HCT116 (cell line): ENCODE measurements around the gene PRKN. TPM values are rescaled to one million over a fixed set of nuclear protein-coding genes. Genes with fewer than 3 reads are reported as not detected.

Experiments
- ATAC-seq: fragments of 200-7000 bp; cut with Tn5 transposase; 2 replicates; pipeline ENCODE4 v1.9.1; 2020; ENCODE audit warnings: mild to moderate bottlenecking, moderate library complexity
- BruUV-seq: library from RNA; stranded (reverse); fragments of 400-500 nt; replicated peaks from 2 replicates; lab custom pipeline; 2021; lab: Mats Ljungman, UMichigan
- CTCF ChIA-PET: fragments of 300-600 bp; sonication (Branson Sonifier 250); formaldehyde crosslinking; loops from one replicate; lab custom pipeline; 2021; ENCODE audit warnings: antibody characterized with exemption; lab: Charles Lee
- POLR2A ChIA-PET: fragments of 300-600, 350-600 bp; sonication (Branson Sonifier 250); formaldehyde crosslinking; loops from one replicate; lab custom pipeline; 2021; ENCODE audit warnings: antibody characterized with exemption; lab: Charles Lee
- RAD21 ChIA-PET, 2 experiments: fragments of 300-600 bp; sonication (Branson Sonifier 250); formaldehyde crosslinking; loops; one replicate each; lab custom pipeline; 2023; ENCODE audit warnings: low total read pairs in 2 of 2; ENCODE audit not compliant: uncharacterized antibody in 2 of 2, unreplicated experiment in 2 of 2, low non-redundant PET in 1 of 2; lab: Charles Lee
- DNase-seq: peaks from one replicate; pipeline ENCODE4 v3.0.0-alpha.2; 2010; ENCODE audit warnings: low read depth, low spot score
- H2AFZ ChIP-seq: fragments of 200-600 bp; shearing (Covaris generic), sonication (generic); 2 replicates; pipeline ENCODE4 v1.6.1; 2017; ENCODE audit warnings: low read depth, mixed run types, mixed read lengths, antibody characterized with exemption, low read length; ENCODE audit not compliant: poor library complexity, severe bottlenecking
- H3K27ac ChIP-seq: 2 replicates; pipeline ENCODE4 v1.5.1; 2012; ENCODE audit warnings: low read depth, low read length
- H3K27me3 ChIP-seq: fragments of 200-600 bp; sonication (generic); 2 replicates; pipeline ENCODE4 v1.6.1; 2016; ENCODE audit warnings: mixed run types, low read length, mixed read lengths; ENCODE audit not compliant: insufficient read depth
- H3K36me3 ChIP-seq, 2 experiments: fragments of 200-500 bp in 1 of 2; fragments of 200-600 bp in 1 of 2; sonication (Bioruptor generic) in 1 of 2; sonication (generic) in 1 of 2; 2 replicates each; pipeline versions ENCODE4 v1.5.1 to v1.6.1; 2014 to 2016; ENCODE audit warnings: low read length in 2 of 2, inconsistent platforms in 1 of 2, mixed read lengths in 1 of 2, mixed run types in 1 of 2; ENCODE audit not compliant: insufficient read depth in 2 of 2, control insufficient read depth in 1 of 2
- H3K4me1 ChIP-seq, 2 experiments: fragments of 200-600 bp in 1 of 2; sonication (generic) in 1 of 2; 2 replicates each; pipeline versions ENCODE4 v1.5.1 to v1.6.1; 2012 to 2017; ENCODE audit warnings: low read length in 2 of 2, inconsistent platforms in 1 of 2, mild to moderate bottlenecking in 1 of 2, mixed read lengths in 1 of 2, mixed run types in 1 of 2, moderate library complexity in 1 of 2; ENCODE audit not compliant: insufficient read depth in 2 of 2, control insufficient read depth in 1 of 2
- H3K4me2 ChIP-seq: fragments of 200-600 bp; sonication (generic); 2 replicates; pipeline ENCODE4 v1.6.1; 2017; ENCODE audit warnings: mixed run types, low read length, mixed read lengths
- H3K4me3 ChIP-seq, 2 experiments: fragments of 200-600 bp in 1 of 2; sonication (generic) in 1 of 2; replicated peaks in 1 of 2; 2 replicates each; pipeline ENCODE4 v1.5.1; 2011 to 2016; ENCODE audit warnings: low read length in 2 of 2, control low read depth in 1 of 2, low read depth in 1 of 2, mild to moderate bottlenecking in 1 of 2, mixed read lengths in 1 of 2, mixed run types in 1 of 2
- H3K79me2 ChIP-seq: fragments of 200-600 bp; sonication (generic); 2 replicates; pipeline ENCODE4 v1.6.1; 2017; ENCODE audit warnings: mild to moderate bottlenecking, mixed run types, low read length, moderate library complexity, mixed read lengths; ENCODE audit not compliant: insufficient read depth
- H3K9ac ChIP-seq: fragments of 200-600 bp; sonication (generic); 2 replicates; pipeline ENCODE4 v1.6.1; 2016; ENCODE audit warnings: low read length, mixed read lengths
- H3K9me2 ChIP-seq: fragments of 200-600 bp; sonication (generic), shearing (Covaris generic); 2 replicates; pipeline ENCODE4 v1.6.1; 2017; ENCODE audit warnings: mixed run types, mild to moderate bottlenecking, moderate library complexity; ENCODE audit not compliant: insufficient read depth
- H3K9me3 ChIP-seq, 2 experiments: fragments of 200-500 bp in 1 of 2; fragments of 200-600 bp in 1 of 2; sonication (Bioruptor generic) in 1 of 2; sonication (generic) in 1 of 2; 2 replicates each; pipeline ENCODE4 v1.6.1; 2014 to 2017; ENCODE audit warnings: low read length in 2 of 2, mixed read lengths in 2 of 2, inconsistent platforms in 1 of 2, low read depth in 1 of 2, mild to moderate bottlenecking in 1 of 2, mixed run types in 1 of 2, moderate library complexity in 1 of 2; ENCODE audit not compliant: control insufficient read depth in 1 of 2, insufficient read depth in 1 of 2
- H4K20me1 ChIP-seq: fragments of 200-600 bp; sonication (generic), shearing (Covaris generic); 2 replicates; pipeline ENCODE4 v1.6.1; 2017; ENCODE audit warnings: mixed run types, mild to moderate bottlenecking, moderate library complexity; ENCODE audit not compliant: insufficient read depth
- EGR1 ChIP-seq: IDR thresholded peaks from 2 replicates; pipeline ENCODE4 v1.6.1; 2012; ENCODE audit warnings: low read depth
- ELF1 ChIP-seq: IDR thresholded peaks from 2 replicates; pipeline ENCODE4 v1.6.1; 2012; ENCODE audit warnings: low read depth, borderline replicate concordance
- FOSL1 ChIP-seq: IDR thresholded peaks from 2 replicates; pipeline ENCODE4 v1.6.1; 2012; ENCODE audit warnings: low read depth
- JUND ChIP-seq: IDR thresholded peaks from 2 replicates; pipeline ENCODE4 v1.6.1; 2012
- POLR2A ChIP-seq: IDR thresholded peaks from 2 replicates; pipeline ENCODE4 v1.7.0; 2011; ENCODE audit warnings: borderline replicate concordance; ENCODE audit not compliant: insufficient read depth, insufficient read length; ENCODE audit errors: extremely low read depth
- POLR2AphosphoS5 ChIP-seq: IDR thresholded peaks from 2 replicates; pipeline ENCODE4 v1.6.1; 2011; ENCODE audit warnings: mild to moderate bottlenecking, low read depth, low read length, moderate library complexity
- TCF7L2 ChIP-seq: IDR thresholded peaks from 2 replicates; pipeline ENCODE4 v1.7.0; 2011; ENCODE audit warnings: borderline replicate concordance, inconsistent platforms; ENCODE audit not compliant: insufficient read depth, insufficient read length; ENCODE audit errors: extremely low read depth
- ZFX ChIP-seq: fragments of 450-650 bp; IDR thresholded peaks from 2 replicates; pipeline ENCODE4 v1.6.1; 2017
- intact Hi-C: fragments of 100-400 bp; cut with micrococcal nuclease; formaldehyde crosslinking; loops from 2 replicates; pipeline ENCODE4 v1.10.0; 2022
- total RNA-seq: library from RNA; stranded (reverse); gene quantifications from one replicate; pipeline ENCODE4 v1.2.1, GENCODE V29; 2021; ENCODE audit not compliant: unreplicated experiment
- TF ChIP-seq, protein P1 (sequence below), 3 experiments: fragments of 200-600 bp in 1 of 3; sonication (generic) in 1 of 3; IDR thresholded peaks in 2 of 3; conservative IDR thresholded peaks in 1 of 3; 2 replicates each; pipeline ENCODE4 v1.5.1; 2012 to 2017; ENCODE audit warnings: low read depth in 2 of 3, low read length in 2 of 3, antibody characterized with exemption in 1 of 3, borderline replicate concordance in 1 of 3, control low read depth in 1 of 3, mild to moderate bottlenecking in 1 of 3, mixed read lengths in 1 of 3, mixed run types in 1 of 3, moderate library complexity in 1 of 3; ENCODE audit not compliant: insufficient read depth in 1 of 3
- TF ChIP-seq, protein P2 (sequence below): IDR thresholded peaks from 2 replicates; pipeline ENCODE4 v1.6.1; 2012

Gene PRKN
- total RNA-seq, 1 experiment from 2014 or later = 2.6 TPM

GRCh38 chr6:161445021-161445799 is 1282.4 kb downstream of the PRKN start:
- Histone ChIP-seq H3K4me1 (peaks cover 0 to 7% of the 10 kb centered on the region in 2 experiments; a peak in 2 of 4 replicates), H3K4me3 (no peak overlapping the region), H3K27ac (no peak overlapping the region), H3K4me2 (no peak overlapping the region)
- intact Hi-C loops = no loop called here
- TF ChIP-seq, protein P1, sequence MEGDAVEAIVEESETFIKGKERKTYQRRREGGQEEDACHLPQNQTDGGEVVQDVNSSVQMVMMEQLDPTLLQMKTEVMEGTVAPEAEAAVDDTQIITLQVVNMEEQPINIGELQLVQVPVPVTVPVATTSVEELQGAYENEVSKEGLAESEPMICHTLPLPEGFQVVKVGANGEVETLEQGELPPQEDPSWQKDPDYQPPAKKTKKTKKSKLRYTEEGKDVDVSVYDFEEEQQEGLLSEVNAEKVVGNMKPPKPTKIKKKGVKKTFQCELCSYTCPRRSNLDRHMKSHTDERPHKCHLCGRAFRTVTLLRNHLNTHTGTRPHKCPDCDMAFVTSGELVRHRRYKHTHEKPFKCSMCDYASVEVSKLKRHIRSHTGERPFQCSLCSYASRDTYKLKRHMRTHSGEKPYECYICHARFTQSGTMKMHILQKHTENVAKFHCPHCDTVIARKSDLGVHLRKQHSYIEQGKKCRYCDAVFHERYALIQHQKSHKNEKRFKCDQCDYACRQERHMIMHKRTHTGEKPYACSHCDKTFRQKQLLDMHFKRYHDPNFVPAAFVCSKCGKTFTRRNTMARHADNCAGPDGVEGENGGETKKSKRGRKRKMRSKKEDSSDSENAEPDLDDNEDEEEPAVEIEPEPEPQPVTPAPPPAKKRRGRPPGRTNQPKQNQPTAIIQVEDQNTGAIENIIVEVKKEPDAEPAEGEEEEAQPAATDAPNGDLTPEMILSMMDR (IDR thresholded peaks at IDR 0.05 in 2 of 3, conservative IDR thresholded peaks at IDR 0.05 in 1 of 3; ENCODE audit: borderline replicate concordance in 1 of 3, insufficient read depth in 1 of 3, low read depth in 2 of 3, low read length in 2 of 3) = no peak
- no peak for TF ChIP-seq ELF1
- TF ChIP-seq EGR1 = no peak
- TF ChIP-seq, protein P2, sequence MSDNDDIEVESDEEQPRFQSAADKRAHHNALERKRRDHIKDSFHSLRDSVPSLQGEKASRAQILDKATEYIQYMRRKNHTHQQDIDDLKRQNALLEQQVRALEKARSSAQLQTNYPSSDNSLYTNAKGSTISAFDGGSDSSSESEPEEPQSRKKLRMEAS = no peak
- TF ChIP-seq ZFX = no peak
- no peak for TF ChIP-seq JUND
- TF ChIP-seq TCF7L2 = no peak
- TF ChIP-seq POLR2AphosphoS5 = no peak
- TF ChIP-seq POLR2A = no peak
- no peak for TF ChIP-seq FOSL1
- TF ChIP-seq, all 23 proteins: peak for 0
- Histone ChIP-seq H3K79me2 (no peaks in the 10 kb centered on the region), H3K9me3 (no peaks in the 10 kb centered on the region), H2AFZ (no peak overlapping the region), H3K36me3 (no peaks in the 10 kb centered on the region), H3K9me2 (no peaks in the 10 kb centered on the region), H3K27me3 (no peaks in the 10 kb centered on the region), H3K9ac (no peak overlapping the region), H4K20me1 (no peaks in the 10 kb centered on the region)
- no TSS peak for BruUV-seq
- no peak for ATAC-seq
- CTCF ChIA-PET = no interaction called here
- no peak for DNase-seq
- POLR2A ChIA-PET = no interaction called here
- RAD21 ChIA-PET = no interaction called here
